Neural progenitor cell (in vitro differentiated cells): ENCODE results near the gene SDHD.
"Not testable (repeated sequence)": the region's sequence is repeated elsewhere in the genome, so short reads cannot be mapped to it uniquely, and the experiment has no call there.

Experiments used
- CTCF ChIP-seq: fragments of 200-600 bp; sonication (generic); IDR thresholded peaks from 2 replicates; pipeline ENCODE4 v1.5.1; 2017; ENCODE audit warnings: antibody characterized with exemption, mild to moderate bottlenecking
- EZH2 ChIP-seq: fragments of 200-600 bp; sonication (generic); IDR thresholded peaks from 2 replicates; pipeline ENCODE4 v1.6.1; 2017; ENCODE audit warnings: antibody characterized with exemption, mild to moderate bottlenecking, moderate library complexity

- TF ChIP-seq CTCF, EZH2: not testable (repeated sequence)
These were observed 40.0 kb upstream of the SDHD start for GRCh38 chr11:112046647-112047046.
